ENCODE results near the gene CAVIN2.

CAVIN2 gene

DNA sequence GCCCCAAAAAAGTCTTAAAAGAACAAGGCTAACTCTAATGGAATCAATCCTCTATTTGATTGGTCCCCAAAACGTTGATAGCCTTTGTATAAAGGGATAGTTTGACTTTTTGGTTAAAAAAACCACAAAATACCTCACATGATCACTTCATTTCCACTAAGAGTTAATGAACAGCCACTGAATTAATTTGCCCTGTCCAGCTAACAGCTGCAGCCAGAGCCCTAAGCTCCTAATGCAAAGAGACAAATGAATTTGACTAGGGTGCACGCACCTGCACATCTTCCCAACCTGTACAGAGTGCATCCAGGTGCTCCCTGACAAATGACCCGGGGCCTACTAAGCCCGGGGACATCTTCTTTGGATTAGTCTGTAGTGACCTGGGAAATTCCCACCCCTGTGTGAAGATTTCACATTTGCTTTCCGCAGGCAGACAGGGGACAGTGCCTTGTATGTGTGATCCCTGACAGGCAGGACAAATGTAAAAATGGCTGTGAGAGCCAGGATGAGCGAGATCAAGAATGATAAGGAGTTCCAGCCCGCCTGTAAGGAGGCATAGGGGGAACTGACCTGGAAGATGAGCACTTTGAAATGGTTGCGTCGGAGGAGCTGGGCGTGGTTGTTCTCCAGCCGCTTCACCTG lies 893 bp downstream of the CAVIN2 start:
- Histone ChIP-seq H3K36me3 (no peaks in the 10 kb centered on the region), H3K9ac (no peak overlapping the region), H3K4me2 (no peak overlapping the region), H3K4me1 (no peaks in the 10 kb centered on the region), H4K20me1 (no peaks in the 10 kb centered on the region), H3K27me3 (no peaks in the 10 kb centered on the region), H3K4me3 (no peak overlapping the region), H3K9me3 (replicated peaks in 1 of 11) (peaks cover 0 to 6% (median 0%) of the 10 kb centered on the region in 11 experiments; a peak in 3 of 22 replicates), H3K27ac (no peak overlapping the region)
- TF ChIP-seq Cebpa-rat (IDR thresholded peaks at IDR 0.05) = no peak

DNA sequence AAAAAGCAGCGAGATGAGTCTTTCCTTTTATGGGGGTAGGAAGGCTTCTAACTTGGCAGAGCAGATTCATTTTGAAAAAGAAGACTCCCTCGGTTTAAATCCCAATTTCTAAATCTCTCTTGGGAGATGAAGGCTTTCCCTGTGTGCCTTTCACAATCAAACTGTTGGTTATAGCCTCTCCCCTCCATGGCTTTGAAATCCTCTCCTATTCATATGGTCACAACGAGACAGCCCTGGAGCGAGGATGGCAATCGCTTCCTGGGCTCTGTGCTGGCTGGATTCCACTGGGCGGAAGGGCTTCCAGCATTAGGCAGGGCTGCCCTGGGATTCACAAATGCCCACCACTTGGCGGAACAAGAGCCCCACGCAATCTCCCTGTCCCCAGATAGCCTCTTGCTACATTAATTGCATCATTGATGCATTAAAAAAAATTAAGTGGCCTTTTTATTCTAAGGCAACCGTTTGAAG lies 1.6 kb downstream of the CAVIN2 start:
- no peak for TF ChIP-seq Cebpa-rat (IDR thresholded peaks at IDR 0.05)
- no peaks in the 10 kb centered on the region for H3K27me3 ChIP-seq
- H3K36me3 ChIP-seq = no peaks in the 10 kb centered on the region
- H3K9ac ChIP-seq = no peak overlapping the region
- H3K4me1 ChIP-seq = peaks cover 0 to under 1% (median 0%) of the 10 kb centered on the region in 10 experiments; a peak in 3 of 20 replicates
- H3K4me2 ChIP-seq = no peak overlapping the region
- H4K20me1 ChIP-seq = no peaks in the 10 kb centered on the region
- peaks cover 0 to 6% (median 0%) of the 10 kb centered on the region in 11 experiments; a peak in 3 of 22 replicates for H3K9me3 ChIP-seq (replicated peaks in 1 of 11)
- no peak overlapping the region for H3K4me3 ChIP-seq
- no peak overlapping the region for H3K27ac ChIP-seq

DNA sequence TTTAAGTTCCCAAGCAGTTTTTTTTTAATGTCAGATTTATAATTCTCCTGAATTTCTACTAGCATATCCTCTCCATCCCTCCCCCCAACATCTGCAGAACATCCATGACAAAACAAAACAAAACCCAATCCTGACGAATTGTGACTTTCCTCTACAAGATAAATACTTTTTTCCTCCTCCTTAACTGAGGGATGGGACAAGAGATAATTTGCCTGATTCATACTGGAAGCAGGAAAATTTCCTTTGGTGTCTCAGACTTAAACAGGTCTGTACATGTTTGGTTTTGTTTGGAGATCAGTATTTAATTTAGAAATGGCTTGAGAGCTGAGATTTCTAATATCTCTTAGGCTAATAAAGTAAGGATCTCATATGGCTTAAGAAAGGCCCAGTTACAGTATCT lies 2.2 kb downstream of the CAVIN2 start:
- no peaks in the 10 kb centered on the region for H3K36me3 ChIP-seq
- H3K27me3 ChIP-seq = no peaks in the 10 kb centered on the region
- H3K9me3 ChIP-seq (replicated peaks in 1 of 11) = peaks cover 0 to 6% (median 0%) of the 10 kb centered on the region in 11 experiments; a peak in 3 of 22 replicates
- no peak overlapping the region for H3K4me3 ChIP-seq
- H3K27ac ChIP-seq = no peak overlapping the region
- H3K9ac ChIP-seq = no peak overlapping the region
- H4K20me1 ChIP-seq = no peaks in the 10 kb centered on the region
- no peak overlapping the region for H3K4me2 ChIP-seq
- peaks cover 0 to 6% (median 0%) of the 10 kb centered on the region in 10 experiments; a peak in 5 of 20 replicates for H3K4me1 ChIP-seq
- no peak for TF ChIP-seq Cebpa-rat (IDR thresholded peaks at IDR 0.05)

DNA sequence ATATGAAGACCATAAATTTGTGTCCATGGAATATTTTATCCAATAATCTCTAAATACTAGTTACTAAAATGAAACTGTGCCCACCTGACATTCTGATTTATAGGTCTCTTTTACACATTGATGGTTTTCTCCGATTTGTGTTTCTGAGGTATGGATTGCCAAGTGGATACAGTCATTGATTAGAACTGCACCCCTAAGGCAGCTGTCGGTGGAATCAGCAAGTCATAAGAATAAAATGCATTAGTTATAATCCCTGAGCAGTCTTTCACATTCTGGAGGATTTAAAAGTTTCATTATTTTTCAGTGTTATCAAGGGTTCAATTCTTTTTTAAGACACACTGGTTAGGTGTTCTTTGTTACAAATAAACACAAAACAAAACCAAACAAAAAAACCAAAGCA lies 6.0 kb downstream of the CAVIN2 start:
- no peak overlapping the region for H3K9ac ChIP-seq
- H3K4me1 ChIP-seq = peaks cover 5 to 21% (median 13%) of the 10 kb centered on the region in 10 experiments; a peak in 19 of 20 replicates
- no peak for TF ChIP-seq Cebpa-rat (IDR thresholded peaks at IDR 0.05)
- H3K9me3 ChIP-seq (replicated peaks in 1 of 11) = peaks cover 0 to 8% (median 0%) of the 10 kb centered on the region in 11 experiments; a peak in 2 of 22 replicates
- no peaks in the 10 kb centered on the region for H3K36me3 ChIP-seq
- H3K4me3 ChIP-seq = no peak overlapping the region
- H4K20me1 ChIP-seq = no peaks in the 10 kb centered on the region
- H3K4me2 ChIP-seq = no peak overlapping the region
- H3K27me3 ChIP-seq = no peaks in the 10 kb centered on the region
- no peak overlapping the region for H3K27ac ChIP-seq

- H3K4me3 ChIP-seq = no peak overlapping the region
- H3K9ac ChIP-seq = no peak overlapping the region
- H3K27me3 ChIP-seq = no peaks in the 10 kb centered on the region
- no peaks in the 10 kb centered on the region for H3K36me3 ChIP-seq
- peaks cover 5 to 21% (median 13%) of the 10 kb centered on the region in 10 experiments; a peak in 19 of 20 replicates for H3K4me1 ChIP-seq
- peaks cover 0 to 8% (median 0%) of the 10 kb centered on the region in 11 experiments; a peak in 2 of 22 replicates for H3K9me3 ChIP-seq (replicated peaks in 1 of 11)
- H3K27ac ChIP-seq = no peak overlapping the region
- TF ChIP-seq Cebpa-rat (IDR thresholded peaks at IDR 0.05) = no peak
- H4K20me1 ChIP-seq = no peaks in the 10 kb centered on the region
- H3K4me2 ChIP-seq = peak overlapping the region in 5 of 11 experiments; percentile 8 to 38 (median 16); a peak in 3 of 22 replicates
Observed at GRCh38 chr2:191839918-191840804, 6.7 kb downstream of the CAVIN2 start.

GRCh38 chr2:191838526-191838925 lies 8.4 kb downstream of the CAVIN2 start:
- no peaks in the 10 kb centered on the region for H3K27me3 ChIP-seq
- H3K36me3 ChIP-seq = no peaks in the 10 kb centered on the region
- no peak overlapping the region for H3K27ac ChIP-seq
- H3K9ac ChIP-seq = no peak overlapping the region
- no peaks in the 10 kb centered on the region for H4K20me1 ChIP-seq
- no peak for TF ChIP-seq Cebpa-rat (IDR thresholded peaks at IDR 0.05)
- peaks cover 5 to 21% (median 13%) of the 10 kb centered on the region in 10 experiments; a peak in 19 of 20 replicates for H3K4me1 ChIP-seq
- peaks cover 0 to 8% (median 0%) of the 10 kb centered on the region in 11 experiments; a peak in 2 of 22 replicates for H3K9me3 ChIP-seq (replicated peaks in 1 of 11)
- no peak overlapping the region for H3K4me3 ChIP-seq
- H3K4me2 ChIP-seq = no peak overlapping the region

DNA sequence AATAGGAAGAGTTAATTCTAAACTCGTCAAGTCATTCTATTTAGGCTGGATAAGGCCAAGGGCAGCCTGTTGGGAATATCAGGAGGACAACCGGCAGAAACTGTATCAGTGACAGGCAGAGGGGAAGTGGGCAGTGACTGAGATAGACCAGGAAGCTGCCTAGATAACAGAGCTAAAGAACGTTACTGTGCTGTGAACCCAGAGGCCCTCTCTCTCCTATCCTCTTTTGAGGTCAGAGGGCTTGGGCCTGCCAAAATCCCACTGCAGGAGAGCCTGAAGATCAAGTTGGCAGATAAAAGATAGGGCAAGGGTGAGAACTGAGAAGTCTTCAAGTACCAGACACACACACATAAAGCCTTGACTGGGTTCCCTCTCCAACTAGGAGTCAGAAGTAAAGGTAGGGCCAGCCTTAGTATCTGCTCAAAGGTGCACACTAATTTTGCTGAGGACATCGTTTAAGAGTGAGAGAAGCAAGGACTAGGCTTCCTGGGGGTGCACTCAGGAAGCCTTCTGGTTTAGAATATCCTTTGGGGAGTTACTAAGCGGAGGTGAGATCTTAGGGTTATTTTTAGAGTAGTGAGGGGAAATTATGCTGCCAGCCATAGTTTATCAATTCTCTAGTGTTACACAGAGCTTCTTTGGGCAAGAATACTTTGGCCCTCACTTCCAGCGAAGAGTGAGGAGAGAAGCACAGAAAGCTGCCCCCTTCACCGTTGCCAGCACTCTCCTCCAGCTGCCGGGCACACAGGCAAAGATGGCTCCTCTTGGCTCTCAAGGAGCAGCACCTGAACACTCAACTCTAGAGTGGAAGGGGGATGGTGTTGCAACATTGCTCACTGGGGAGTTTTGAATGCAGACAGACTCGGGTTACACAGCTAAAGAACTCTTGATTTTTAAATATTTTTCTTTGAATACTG lies 9.8 kb downstream of the CAVIN2 start:
- TF ChIP-seq Cebpa-rat (IDR thresholded peaks at IDR 0.05) = peak in 1 of 11 experiments; percentile 30; a peak in 1 of 22 replicates
- Histone ChIP-seq H3K4me2 (peak overlapping the region; percentile 4 to 68 (median 58); a peak in 20 of 22 replicates), H3K4me3 (no peak overlapping the region), H4K20me1 (no peaks in the 10 kb centered on the region), H3K9me3 (replicated peaks in 1 of 11) (peaks cover 0 to 8% (median 0%) of the 10 kb centered on the region in 11 experiments; a peak in 2 of 22 replicates), H3K27me3 (no peaks in the 10 kb centered on the region), H3K36me3 (no peaks in the 10 kb centered on the region), H3K27ac (peak overlapping the region in 5 of 11 experiments; percentile 4 to 46 (median 34); a peak in 5 of 22 replicates), H3K4me1 (peaks cover 5 to 21% (median 13%) of the 10 kb centered on the region in 10 experiments; a peak in 19 of 20 replicates), H3K9ac (no peak overlapping the region)

GRCh38 chr2:191836471-191836852 lies 10.4 kb downstream of the CAVIN2 start:
- Histone ChIP-seq H3K27ac (peak overlapping the region in 3 of 11 experiments; percentile 4 to 46 (median 45); a peak in 3 of 22 replicates), H3K4me1 (peaks cover 9 to 21% (median 13%) of the 10 kb centered on the region in 10 experiments), H3K36me3 (no peaks in the 10 kb centered on the region), H3K4me2 (peak overlapping the region in 9 of 11 experiments; percentile 4 to 68 (median 59); a peak in 10 of 22 replicates), H3K9me3 (replicated peaks in 1 of 11) (peaks cover 0 to 8% (median 0%) of the 10 kb centered on the region in 11 experiments; a peak in 2 of 22 replicates), H4K20me1 (no peaks in the 10 kb centered on the region), H3K27me3 (no peaks in the 10 kb centered on the region), H3K9ac (no peak overlapping the region), H3K4me3 (no peak overlapping the region)
- TF ChIP-seq Cebpa-rat (IDR thresholded peaks at IDR 0.05) = no peak

All from BLaER1 treated with 17β-estradiol and CSF1 and Interleukin-3, amounts not matched to agents 10 nM and 100 nM (cell line).